MCF 10A (cell line): ENCODE results near the gene MAGI1. TPM values are rescaled to one million over a fixed set of nuclear protein-coding genes. Genes with fewer than 3 reads are reported as not detected.

Experiments used
- BruUV-seq: library from RNA; stranded (reverse); fragments of 400-500 nt; replicated peaks from 2 replicates; lab custom pipeline; 2021; lab: Mats Ljungman, UMichigan
- CTCF ChIA-PET: fragments of 300-600 bp; sonication (Branson Sonifier 250); formaldehyde crosslinking; extraction: SDS; loops from one replicate; lab custom pipeline; 2021; ENCODE audit warnings: antibody characterized with exemption, inconsistent platforms; lab: Yijun Ruan, JAX
- POLR2A ChIA-PET: fragments of 300-600, 350-650 bp; sonication (Branson Sonifier 250); formaldehyde crosslinking; extraction: SDS; loops from one replicate; lab custom pipeline; 2020; ENCODE audit warnings: antibody characterized with exemption, inconsistent platforms; lab: Yijun Ruan, JAX
- DNase-seq: peaks from one replicate; pipeline ENCODE4 v3.0.0-alpha.2; 2018; ENCODE audit not compliant: unreplicated experiment
- H3K27ac Mint-ChIP-seq: one replicate; pipeline ENCODE4 v1.8.0; 2022; ENCODE audit warnings: mild to moderate bottlenecking, low read depth, mixed read lengths; ENCODE audit not compliant: unreplicated experiment
- H3K27me3 Mint-ChIP-seq: one replicate; pipeline ENCODE4 v1.8.0; 2022; ENCODE audit warnings: mixed read lengths; ENCODE audit not compliant: insufficient read depth, unreplicated experiment
- H3K36me3 Mint-ChIP-seq: one replicate; pipeline ENCODE4 v1.8.0; 2022; ENCODE audit warnings: mild to moderate bottlenecking, moderate library complexity, mixed read lengths; ENCODE audit not compliant: insufficient read depth, unreplicated experiment
- H3K4me1 Mint-ChIP-seq: one replicate; pipeline ENCODE4 v1.8.0; 2022; ENCODE audit warnings: mixed read lengths; ENCODE audit not compliant: insufficient read depth, unreplicated experiment
- H3K4me3 Mint-ChIP-seq: one replicate; pipeline ENCODE4 v1.8.0; 2022; ENCODE audit warnings: mild to moderate bottlenecking, moderate library complexity, mixed read lengths; ENCODE audit not compliant: unreplicated experiment
- H3K9me3 Mint-ChIP-seq: one replicate; pipeline ENCODE4 v1.8.0; 2022; ENCODE audit warnings: mixed read lengths; ENCODE audit not compliant: unreplicated experiment
- CTCF ChIP-seq: fragments of 200-600 bp; IDR thresholded peaks from one replicate; pipeline ENCODE4 v1.8.0; 2022; ENCODE audit warnings: antibody characterized with exemption, mild to moderate bottlenecking; ENCODE audit not compliant: unreplicated experiment
- intact Hi-C: fragments of 100-400 bp; cut with micrococcal nuclease; formaldehyde crosslinking; loops from 2 replicates; pipeline ENCODE4 v1.14.1; 2022
- total RNA-seq: library from RNA; stranded (reverse); gene quantifications from 2 replicates; pipeline ENCODE4 v1.2.3, GENCODE V29; 2022

MAGI1 gene
- total RNA-seq, 1 experiment from 2014 or later: 6.2 TPM

- DNase-seq: no peak
- Mint-ChIP-seq H3K27me3 (no peaks in the 10 kb centered on the region), H3K4me1 (no peaks in the 10 kb centered on the region), H3K36me3 (no peaks in the 10 kb centered on the region), H3K4me3 (no peak overlapping the region), H3K27ac (no peak overlapping the region), H3K9me3 (no peaks in the 10 kb centered on the region)
- ChIA-PET POLR2A (no interaction called here), CTCF (no interaction called here)
- no TSS peak for BruUV-seq
- no peak for TF ChIP-seq CTCF
- intact Hi-C loops: no loop called here
Observed at GRCh38 chr3:65712140-65712539, 326.6 kb downstream of the MAGI1 start.

- no peak for DNase-seq
- no TSS peak for BruUV-seq
- Mint-ChIP-seq H3K4me1 (no peaks in the 10 kb centered on the region), H3K4me3 (no peak overlapping the region), H3K9me3 (no peaks in the 10 kb centered on the region), H3K36me3 (no peaks in the 10 kb centered on the region), H3K27ac (no peak overlapping the region), H3K27me3 (peaks cover 11% of the 10 kb centered on the region)
- POLR2A ChIA-PET: no interaction called here
- no peak for TF ChIP-seq CTCF
- intact Hi-C loops: no loop called here
- CTCF ChIA-PET: no interaction called here
Observed at GRCh38 chr3:65706776-65707568, 331.7 kb downstream of the MAGI1 start.

GRCh38 chr3:65706301-65706700, 332.4 kb downstream of the MAGI1 start:
- no peak for TF ChIP-seq CTCF
- no peaks in the 10 kb centered on the region for H3K9me3 Mint-ChIP-seq
- H3K4me1 Mint-ChIP-seq: no peaks in the 10 kb centered on the region
- ChIA-PET CTCF (interaction anchor here (0.7 to 0.9 kb wide), 2 partner anchors 18 to 267 kb away, joined by 3 to 4 read pairs; no protein-coding TSS in a partner anchor), POLR2A (no interaction called here)
- no peak for DNase-seq
- intact Hi-C loops: no loop called here
- H3K27ac Mint-ChIP-seq: no peak overlapping the region
- H3K36me3 Mint-ChIP-seq: no peaks in the 10 kb centered on the region
- peaks cover 11% of the 10 kb centered on the region for H3K27me3 Mint-ChIP-seq
- H3K4me3 Mint-ChIP-seq: no peak overlapping the region
- BruUV-seq: no TSS peak

- no peak overlapping the region for H3K4me3 Mint-ChIP-seq
- no peaks in the 10 kb centered on the region for H3K4me1 Mint-ChIP-seq
- H3K27me3 Mint-ChIP-seq: peaks cover 11% of the 10 kb centered on the region
- CTCF ChIA-PET: interaction anchor here (1.1 to 2.3 kb wide), 2 partner anchors 28 to 264 kb away, joined by 4 to 6 read pairs; no protein-coding TSS in a partner anchor
- POLR2A ChIA-PET: no interaction called here
- H3K36me3 Mint-ChIP-seq: no peaks in the 10 kb centered on the region
- BruUV-seq: no TSS peak
- H3K9me3 Mint-ChIP-seq: no peaks in the 10 kb centered on the region
- TF ChIP-seq CTCF: no peak
- H3K27ac Mint-ChIP-seq: no peak overlapping the region
- no peak for DNase-seq
- intact Hi-C loops: no loop called here
Observed at GRCh38 chr3:65703820-65704219, 334.9 kb downstream of the MAGI1 start.
